ENCODE results near the gene SMU1. TPM values are rescaled to one million over a fixed set of nuclear protein-coding genes. Genes with fewer than 3 reads are reported as not detected.

Gene SMU1
- total RNA-seq, 4 donors from 2014 or later = 17.8 to 22.6 (median 19.6) TPM

DNA sequence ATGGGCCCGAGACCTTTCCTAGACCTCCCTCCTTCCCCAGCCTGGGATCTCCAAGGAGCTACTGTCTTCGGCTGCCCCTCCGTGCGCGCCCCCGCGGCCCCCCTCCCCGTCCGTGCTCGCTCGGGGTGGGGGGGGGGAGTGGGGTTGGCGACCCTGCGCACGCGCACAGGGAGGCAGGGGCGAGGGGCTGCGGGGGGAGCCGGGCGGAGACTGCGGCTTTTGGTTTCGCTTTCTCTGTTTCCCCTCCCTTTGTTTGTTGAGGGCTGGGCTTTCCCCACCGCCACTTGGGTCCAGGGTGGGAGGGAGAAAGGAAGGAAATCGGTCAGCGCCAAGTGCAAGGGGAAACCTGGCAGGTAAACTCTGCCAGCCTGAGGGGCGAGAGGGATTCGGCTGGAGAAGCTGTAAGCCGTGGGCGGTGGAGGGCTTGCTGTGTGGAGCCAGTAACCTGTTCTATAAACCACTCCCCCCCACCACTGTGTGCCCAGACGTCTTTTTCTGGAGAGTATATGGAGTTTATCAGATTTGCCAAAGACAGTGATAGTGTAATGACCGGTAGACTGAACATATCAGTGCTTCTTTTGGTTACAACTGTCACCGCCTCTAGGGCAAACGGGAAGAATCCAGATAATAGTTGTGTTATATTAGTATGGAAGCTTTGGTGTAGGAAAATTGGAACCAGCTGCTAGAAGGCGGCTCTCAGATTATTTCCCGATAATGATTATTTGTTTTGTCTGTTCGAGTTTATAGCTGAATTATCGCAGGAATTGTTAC, 50.7 kb downstream of the SMU1 start:
- DNase-seq (ENCODE audit: extremely low spot score) = no peak
- intact Hi-C loops (cut with DNase I) = loop anchor here (2.0 kb wide), 1 partner anchor 23 kb away; no protein-coding TSS in a partner anchor
- WGBS = 6% methylated on average over 15 of the region's 36 CpGs
- no peaks in the 10 kb centered on the region for H3K27me3 ChIP-seq
- no peak for TF ChIP-seq POLR2AphosphoS5 (IDR thresholded peaks at IDR 0.05)
- TF ChIP-seq POLR2A (IDR thresholded peaks at IDR 0.05; ENCODE audit: low read depth) = no peak
- no peak for TF ChIP-seq EP300 (IDR thresholded peaks at IDR 0.05)
- TF ChIP-seq, protein P1, sequence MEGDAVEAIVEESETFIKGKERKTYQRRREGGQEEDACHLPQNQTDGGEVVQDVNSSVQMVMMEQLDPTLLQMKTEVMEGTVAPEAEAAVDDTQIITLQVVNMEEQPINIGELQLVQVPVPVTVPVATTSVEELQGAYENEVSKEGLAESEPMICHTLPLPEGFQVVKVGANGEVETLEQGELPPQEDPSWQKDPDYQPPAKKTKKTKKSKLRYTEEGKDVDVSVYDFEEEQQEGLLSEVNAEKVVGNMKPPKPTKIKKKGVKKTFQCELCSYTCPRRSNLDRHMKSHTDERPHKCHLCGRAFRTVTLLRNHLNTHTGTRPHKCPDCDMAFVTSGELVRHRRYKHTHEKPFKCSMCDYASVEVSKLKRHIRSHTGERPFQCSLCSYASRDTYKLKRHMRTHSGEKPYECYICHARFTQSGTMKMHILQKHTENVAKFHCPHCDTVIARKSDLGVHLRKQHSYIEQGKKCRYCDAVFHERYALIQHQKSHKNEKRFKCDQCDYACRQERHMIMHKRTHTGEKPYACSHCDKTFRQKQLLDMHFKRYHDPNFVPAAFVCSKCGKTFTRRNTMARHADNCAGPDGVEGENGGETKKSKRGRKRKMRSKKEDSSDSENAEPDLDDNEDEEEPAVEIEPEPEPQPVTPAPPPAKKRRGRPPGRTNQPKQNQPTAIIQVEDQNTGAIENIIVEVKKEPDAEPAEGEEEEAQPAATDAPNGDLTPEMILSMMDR (IDR thresholded peaks at IDR 0.05) = no peak
- peaks cover 6 to 42% (median 25%) of the 10 kb centered on the region in 4 donors for H3K36me3 ChIP-seq
- H3K9me3 ChIP-seq = no peaks in the 10 kb centered on the region
- H3K27ac ChIP-seq (replicated peaks in 1 of 4) = peak overlapping the region; percentile 95 to 100 (median 100)
- H3K4me3 ChIP-seq = peak overlapping the region; percentile 74 to 99 (median 96)
- peaks cover 58 to 73% (median 68%) of the 10 kb centered on the region in 4 donors for H3K4me1 ChIP-seq

DNA sequence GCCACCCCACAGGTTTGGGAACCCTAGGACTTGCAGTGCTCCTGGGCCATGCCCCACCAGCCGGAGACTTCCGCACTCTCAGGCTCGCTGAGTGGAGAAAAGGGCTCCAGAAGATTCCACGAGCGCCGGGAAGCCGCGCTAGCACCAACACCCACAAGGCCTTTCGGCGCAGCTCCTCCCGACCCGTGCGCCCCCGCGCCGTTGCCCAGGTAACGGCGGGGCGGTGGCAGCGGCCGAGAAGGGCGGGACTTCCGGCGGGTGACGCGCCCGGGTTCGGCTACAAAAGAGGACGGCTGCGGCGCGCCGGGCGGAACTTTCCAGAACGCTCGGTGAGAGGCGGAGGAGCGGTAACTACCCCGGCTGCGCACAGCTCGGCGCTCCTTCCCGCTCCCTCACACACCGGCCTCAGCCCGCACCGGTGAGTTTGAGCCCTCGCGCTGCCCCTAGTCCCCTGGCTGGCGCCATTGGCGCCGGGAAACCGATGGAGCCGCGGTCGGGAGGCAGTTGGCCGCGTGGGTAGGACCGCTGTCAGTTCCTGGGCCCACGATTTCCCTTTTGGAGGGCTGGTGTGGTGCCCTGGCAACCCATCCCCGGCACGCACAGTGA, 51.4 kb downstream of the SMU1 start, which contains the start of gene DNAJA1:
Gene DNAJA1 (plus strand): TSS at position 308 of the 606 bp plus-strand sequence. CDS start 1,212 bp downstream, outside the sequence.
- 0% methylated on average over 1 of the region's 61 CpGs for WGBS
- H3K4me1 ChIP-seq = peaks cover 52 to 69% (median 67%) of the 10 kb centered on the region in 4 donors
- intact Hi-C loops (cut with DNase I) = loop anchor here (2.0 kb wide), 1 partner anchor 22 kb away; no protein-coding TSS in a partner anchor

DNA sequence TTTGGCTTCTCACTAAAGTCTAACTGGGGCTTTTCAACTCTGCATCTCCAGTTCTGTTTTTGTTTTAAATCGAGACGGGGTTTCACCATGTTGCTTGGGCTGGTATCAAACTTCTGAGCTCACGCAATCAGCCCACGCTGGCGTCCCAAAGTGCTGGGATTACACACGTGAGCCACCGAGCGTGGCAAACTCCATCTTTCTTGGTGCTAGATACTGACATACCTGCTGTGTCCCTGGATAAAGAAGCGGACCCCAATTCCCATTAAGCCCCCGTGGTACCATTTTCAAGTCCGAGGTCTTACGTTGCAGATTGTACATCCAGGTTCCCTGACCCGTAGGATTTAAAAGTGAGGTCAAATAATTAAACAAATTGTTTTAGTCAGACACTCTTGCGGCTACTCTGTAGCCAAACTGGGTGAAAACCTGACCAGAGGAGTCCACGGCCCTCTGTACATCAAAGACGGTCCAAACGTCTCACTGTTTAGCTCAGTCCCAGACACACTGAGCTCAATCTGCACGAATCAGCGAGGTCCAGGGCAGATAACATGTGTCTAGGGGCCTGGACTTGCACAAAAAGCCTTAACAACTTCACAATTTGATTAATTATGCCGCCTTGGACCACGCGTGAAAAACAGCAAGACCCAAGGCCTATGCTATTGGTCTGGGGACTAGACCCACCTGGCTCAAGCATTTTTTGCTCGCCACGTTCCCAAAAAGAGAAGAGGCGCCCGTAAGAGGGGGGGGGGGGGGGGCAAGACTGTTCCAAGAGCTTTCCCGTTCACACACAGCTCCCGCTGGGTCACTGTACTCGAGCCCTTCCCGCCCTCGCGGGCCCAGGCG, 52.1 kb downstream of the SMU1 start:
- H3K27ac ChIP-seq (replicated peaks in 1 of 4) = peak overlapping the region; percentile 95 to 100 (median 100)
- WGBS = 34% methylated on average over 26 of the region's 33 CpGs
- TF ChIP-seq, protein P1 (IDR thresholded peaks at IDR 0.05) = no peak
- TF ChIP-seq POLR2AphosphoS5 (IDR thresholded peaks at IDR 0.05) = no peak
- TF ChIP-seq EP300 (IDR thresholded peaks at IDR 0.05) = no peak
- no peak for TF ChIP-seq POLR2A (IDR thresholded peaks at IDR 0.05; ENCODE audit: low read depth)
- peaks cover 44 to 62% (median 61%) of the 10 kb centered on the region in 4 donors for H3K4me1 ChIP-seq
- no peaks in the 10 kb centered on the region for H3K9me3 ChIP-seq
- intact Hi-C loops (cut with DNase I) = loop anchor here (2.0 kb wide), 1 partner anchor 22 kb away; no protein-coding TSS in a partner anchor
- peak overlapping the region; percentile 74 to 99 (median 96) for H3K4me3 ChIP-seq
- H3K27me3 ChIP-seq = no peaks in the 10 kb centered on the region
- peaks cover 0 to 36% (median 22%) of the 10 kb centered on the region in 4 donors for H3K36me3 ChIP-seq
- no peak for DNase-seq (ENCODE audit: extremely low spot score)

More for the DNA sequence above, 51.4 kb downstream of the SMU1 start, which contains the start of gene DNAJA1:
- TF ChIP-seq POLR2AphosphoS5 (IDR thresholded peaks at IDR 0.05) (peak; percentile 99), POLR2A (IDR thresholded peaks at IDR 0.05; ENCODE audit: low read depth) (peak; percentile 95)
- TF ChIP-seq, protein P1 (IDR thresholded peaks at IDR 0.05) = no peak
- Histone ChIP-seq H3K27me3 (no peaks in the 10 kb centered on the region), H3K27ac (replicated peaks in 1 of 4) (peak within 1 kb of the TSS; percentile 95 to 100 (median 100)), H3K36me3 (peaks cover 0 to 36% (median 20%) of the 10 kb centered on the region in 4 donors), H3K9me3 (no peaks in the 10 kb centered on the region), H3K4me3 (peak within 1 kb of the TSS; percentile 74 to 99 (median 96))
- DNase-seq (ENCODE audit: extremely low spot score) = peak; percentile 98

DNA sequence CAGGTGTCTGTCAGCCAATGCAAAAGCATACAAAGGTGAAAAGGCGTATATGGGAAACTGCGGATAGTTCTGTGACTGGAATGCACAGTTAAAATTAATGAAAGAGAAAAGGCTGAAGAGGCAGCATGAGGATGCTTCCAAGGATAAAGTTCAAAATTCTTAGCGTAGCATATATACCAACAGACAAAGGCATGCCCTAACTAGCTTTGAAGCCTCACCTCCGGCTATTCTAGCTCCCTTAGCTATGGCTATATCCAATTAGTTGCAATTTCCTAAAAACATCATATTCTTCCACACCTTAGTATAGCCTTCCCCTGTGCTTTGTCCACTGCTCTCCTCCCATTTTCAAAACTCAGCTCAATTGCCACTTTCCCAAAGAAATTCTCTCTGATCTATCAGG, 52.8 kb downstream of the SMU1 start:
- TF ChIP-seq, protein P1 (IDR thresholded peaks at IDR 0.05) = no peak
- no peak for TF ChIP-seq POLR2AphosphoS5 (IDR thresholded peaks at IDR 0.05)
- no peak for TF ChIP-seq EP300 (IDR thresholded peaks at IDR 0.05)
- TF ChIP-seq POLR2A (IDR thresholded peaks at IDR 0.05; ENCODE audit: low read depth) = no peak
- Histone ChIP-seq H3K4me1 (peaks cover 38 to 55% (median 54%) of the 10 kb centered on the region in 4 donors), H3K9me3 (no peaks in the 10 kb centered on the region), H3K36me3 (peaks cover 0 to 29% (median 22%) of the 10 kb centered on the region in 4 donors), H3K4me3 (peak overlapping the region; percentile 74 to 99 (median 96)), H3K27me3 (no peaks in the 10 kb centered on the region), H3K27ac (replicated peaks in 1 of 4) (peak overlapping the region; percentile 95 to 100 (median 100))
- no peak for DNase-seq (ENCODE audit: extremely low spot score)
- intact Hi-C loops (cut with DNase I) = loop anchor here (2.0 kb wide), 1 partner anchor 21 kb away; no protein-coding TSS in a partner anchor
- WGBS = 93% methylated on average over 4 of the region's 4 CpGs

All from esophagus muscularis mucosa (tissue), 4 donors.